Measurements from ENCODE around the gene SERPINB8.

DNA sequence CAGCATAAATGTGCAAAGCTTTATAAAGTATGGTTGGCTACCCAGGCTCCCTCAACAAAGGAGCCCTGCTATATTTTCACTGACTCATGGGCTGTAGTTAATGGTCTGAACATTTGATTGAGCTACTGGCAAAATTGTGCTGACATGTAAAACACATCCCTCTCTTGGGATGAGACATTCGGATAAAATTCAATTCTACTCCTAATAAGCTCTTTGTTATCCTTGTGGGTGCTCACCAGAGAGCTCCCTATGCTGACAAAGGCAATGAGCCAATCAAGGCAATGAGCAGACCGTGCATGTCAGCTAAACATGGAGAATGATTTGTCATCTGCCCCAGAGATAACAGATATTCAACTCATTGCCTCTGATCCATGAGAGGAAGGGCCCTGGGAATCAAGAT lies 27.7 kb downstream of the SERPINB8 start:
- no peak for TF ChIP-seq POLR2AphosphoS5 (IDR thresholded peaks at IDR 0.05; ENCODE audit: borderline replicate concordance, low read depth, low read length)
- no peak for TF ChIP-seq EZH2 (IDR thresholded peaks at IDR 0.05)
